Islet precursor cell (in vitro differentiated cells): ENCODE results near the gene LRRN4CL.
A peak's percentile ranks its signal among the peaks of the same experiment; 100 is the strongest.
"Not testable (repeated sequence)": the region's sequence is repeated elsewhere in the genome, so short reads cannot be mapped to it uniquely, and the experiment has no call there.

Experiments used
- DNase-seq: peaks from one replicate; pipeline ENCODE4 v3.0.0-alpha.2; 2018

Gene LRRN4CL

GRCh38 chr11:62675415-62675814, 13.9 kb downstream of the LRRN4CL start:
- not testable (repeated sequence) for DNase-seq

DNA sequence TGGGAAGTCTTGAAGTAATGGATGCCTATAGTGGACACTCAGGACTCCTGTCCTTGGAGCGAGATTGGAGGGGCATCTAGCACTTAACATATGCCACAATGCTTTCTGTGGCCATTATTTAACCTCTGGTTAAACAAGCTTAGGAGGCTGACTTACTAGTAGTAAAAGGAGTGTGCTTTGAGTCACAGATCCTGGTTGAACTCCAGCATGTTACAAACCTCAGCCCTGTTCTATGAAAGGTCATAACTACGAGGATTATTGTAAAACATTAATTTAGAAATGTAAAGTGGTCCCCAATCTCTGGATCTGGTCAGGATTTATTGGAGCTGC, 16.2 kb downstream of the LRRN4CL start:
- no peak for DNase-seq

DNA sequence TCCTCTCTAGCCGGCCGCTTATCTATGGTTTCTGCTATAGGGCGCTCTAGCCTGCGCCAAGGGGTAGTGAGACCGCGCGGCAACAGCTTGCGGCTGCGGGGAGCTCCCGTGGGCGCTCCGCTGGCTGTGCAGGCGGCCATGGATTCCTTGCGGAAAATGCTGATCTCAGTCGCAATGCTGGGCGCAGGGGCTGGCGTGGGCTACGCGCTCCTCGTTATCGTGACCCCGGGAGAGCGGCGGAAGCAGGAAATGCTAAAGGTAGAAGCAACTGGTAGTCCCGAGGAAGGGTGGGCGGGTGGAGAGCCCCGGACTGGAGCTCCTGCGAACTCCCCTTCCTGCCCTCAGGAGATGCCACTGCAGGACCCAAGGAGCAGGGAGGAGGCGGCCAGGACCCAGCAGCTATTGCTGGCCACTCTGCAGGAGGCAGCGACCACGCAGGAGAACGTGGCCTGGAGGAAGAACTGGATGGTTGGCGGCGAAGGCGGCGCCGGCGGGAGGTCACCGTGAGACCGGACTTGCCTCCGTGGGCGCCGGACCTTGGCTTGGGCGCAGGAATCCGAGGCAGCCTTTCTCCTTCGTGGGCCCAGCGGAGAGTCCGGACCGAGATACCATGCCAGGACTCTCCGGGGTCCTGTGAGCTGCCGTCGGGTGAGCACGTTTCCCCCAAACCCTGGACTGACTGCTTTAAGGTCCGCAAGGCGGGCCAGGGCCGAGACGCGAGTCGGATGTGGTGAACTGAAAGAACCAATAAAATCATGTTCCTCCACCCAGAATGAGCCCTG, 17.5 kb downstream of the LRRN4CL start, which contains the start of the genes LBHD1 and UQCC3:
Gene LBHD1, minus strand, starts transcription at position 660 of the 782 bp plus-strand sequence. CDS start 2,236 bp downstream, outside the sequence.
Gene UQCC3, plus strand, starts transcription at position 66 of the 782 bp plus-strand sequence. Its CDS starts 73 bp downstream, at position 139.
- peak; percentile 92 for DNase-seq

DNA sequence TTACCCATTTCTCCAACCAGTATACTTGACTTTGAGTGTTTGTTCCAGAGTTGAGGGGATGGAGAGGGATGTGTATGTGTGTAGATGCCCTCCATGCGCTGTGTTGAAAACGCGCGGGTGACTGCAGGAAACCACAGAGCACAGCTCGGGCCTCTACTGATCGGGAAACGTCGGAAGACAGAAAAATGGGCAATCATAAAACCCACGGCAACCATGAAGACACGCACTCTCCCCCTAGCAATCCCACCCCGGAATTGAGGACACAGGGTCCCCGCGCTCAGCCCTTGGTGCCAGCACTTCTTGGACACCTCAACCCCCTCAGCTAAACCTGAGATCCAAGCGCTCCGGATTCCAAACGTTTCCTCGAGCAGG, 18.1 kb downstream of the LRRN4CL start:
- no peak for DNase-seq

DNA sequence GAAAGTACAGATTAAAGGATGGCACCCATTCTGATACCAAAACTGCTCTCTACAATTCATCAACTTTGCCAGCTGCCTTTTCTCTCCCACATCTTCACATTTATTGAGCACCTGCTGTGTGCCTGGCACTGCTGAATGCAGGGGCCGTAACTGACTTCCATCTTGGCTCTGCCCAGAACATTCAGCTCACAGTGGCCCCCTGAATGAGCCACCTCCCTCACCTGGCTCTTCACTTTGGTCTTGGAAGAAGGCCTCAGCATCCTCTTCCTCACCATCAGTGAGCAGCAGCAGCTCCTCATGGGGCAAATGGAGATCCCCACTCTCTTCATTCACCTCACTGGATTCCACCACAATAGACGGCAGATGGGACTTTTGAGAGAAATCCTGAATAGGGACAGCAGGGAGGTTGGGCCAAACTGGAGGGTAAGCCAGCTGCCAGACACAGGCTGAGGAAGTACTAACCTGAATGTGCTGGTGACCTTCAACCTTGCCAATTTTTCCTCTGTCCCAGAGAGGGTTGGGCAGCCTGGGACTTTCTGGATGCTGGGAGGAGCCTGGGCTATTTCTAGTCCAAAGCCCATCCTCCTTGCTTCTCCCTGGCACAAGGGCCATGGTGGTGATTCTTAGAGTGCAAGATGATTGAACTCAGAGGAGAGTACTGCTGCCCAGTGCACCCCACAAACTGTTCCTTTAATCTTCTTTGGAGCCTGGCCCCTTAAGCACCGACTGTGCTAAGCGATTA, 19.7 kb downstream of the LRRN4CL start:
- DNase-seq = no peak

DNA sequence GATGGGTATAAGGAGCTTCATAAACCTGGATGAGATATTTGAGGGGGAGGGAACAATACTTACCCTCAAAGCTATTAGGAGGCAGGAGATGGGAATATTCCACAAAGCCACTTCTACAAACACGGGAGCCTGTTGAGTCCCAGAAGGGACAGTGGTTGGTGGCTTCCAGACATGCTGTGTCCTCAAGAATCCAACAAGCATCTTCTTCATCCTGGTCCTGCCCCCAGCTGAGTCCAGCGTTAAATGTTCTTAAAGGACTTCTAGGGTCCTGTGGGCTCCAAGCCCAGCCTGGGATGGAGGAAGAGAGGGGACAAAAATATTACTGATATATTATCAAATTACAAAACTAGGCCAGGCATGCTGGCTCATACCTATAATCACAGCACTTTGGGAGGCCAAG, 21.9 kb downstream of the LRRN4CL start:
- no peak for DNase-seq

DNA sequence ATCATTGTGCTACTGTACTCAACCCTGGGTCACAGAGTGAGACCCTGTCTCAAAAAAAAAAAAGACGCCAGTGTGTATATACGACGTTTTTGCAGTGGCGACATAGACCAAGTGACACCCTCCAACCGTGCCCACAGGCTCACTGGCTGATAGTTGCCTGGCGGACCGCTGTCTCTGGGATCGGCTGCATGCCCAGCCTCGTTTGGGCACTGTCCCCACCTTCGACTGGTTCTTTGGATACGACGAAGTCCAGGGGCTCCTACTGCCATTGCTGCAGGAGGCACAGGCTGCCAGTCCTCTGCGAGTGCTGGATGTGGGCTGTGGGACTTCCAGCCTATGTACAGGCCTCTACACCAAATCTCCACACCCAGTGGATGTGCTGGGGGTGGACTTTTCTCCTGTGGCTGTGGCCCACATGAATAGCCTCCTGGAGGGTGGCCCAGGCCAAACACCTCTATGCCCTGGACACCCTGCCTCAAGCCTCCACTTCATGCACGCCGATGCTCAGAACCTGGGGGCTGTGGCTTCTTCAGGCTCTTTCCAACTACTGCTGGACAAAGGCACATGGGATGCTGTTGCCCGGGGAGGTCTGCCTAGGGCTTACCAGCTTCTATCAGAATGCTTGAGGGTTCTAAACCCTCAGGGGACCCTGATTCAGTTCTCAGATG, 22.9 kb downstream of the LRRN4CL start:
- no peak for DNase-seq

DNA sequence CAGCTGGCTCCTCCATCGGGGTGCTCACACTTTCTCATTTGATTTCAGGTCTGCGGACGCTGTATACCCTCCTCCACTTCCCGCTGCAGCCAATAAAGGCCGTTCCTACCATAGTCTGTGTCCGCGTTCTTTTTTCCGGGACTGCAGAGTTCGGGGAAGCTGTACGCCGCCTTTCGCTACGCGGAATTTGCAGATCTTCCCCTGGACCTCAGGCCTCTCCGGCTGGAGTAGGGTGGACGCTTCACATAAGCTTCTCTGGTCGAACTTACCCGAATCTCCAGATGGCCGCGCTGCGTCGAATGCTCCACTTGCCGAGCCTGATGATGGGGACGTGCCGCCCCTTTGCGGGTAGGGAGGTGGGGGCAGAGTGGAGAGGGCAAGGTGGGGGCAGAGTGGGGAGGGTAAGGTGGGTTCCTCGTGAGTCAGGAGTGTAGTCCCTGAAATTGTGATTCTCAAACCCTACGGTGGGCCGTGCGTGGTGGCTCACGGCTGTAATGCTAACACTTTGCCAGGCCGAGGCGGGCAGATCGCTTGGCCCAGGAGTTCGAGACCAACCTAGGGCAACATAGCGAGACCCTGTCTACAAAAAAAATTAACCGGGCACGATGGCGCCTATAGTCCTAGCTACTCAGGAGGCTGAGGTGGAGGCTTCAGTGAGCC, 23.6 kb downstream of the LRRN4CL start:
- DNase-seq = no peak

- peak; percentile 97 for DNase-seq
Observed at GRCh38 chr11:62665075-62665598, 24.2 kb downstream of the LRRN4CL start, which contains the start of the genes C11orf98 and CSKMT. Gene C11orf98, minus strand, starts transcription at chr11:62665210. Its CDS starts 41 bp downstream, at chr11:62665169. Gene CSKMT, plus strand, starts transcription at chr11:62665312. Its CDS starts 568 bp downstream, at chr11:62665880.

DNA sequence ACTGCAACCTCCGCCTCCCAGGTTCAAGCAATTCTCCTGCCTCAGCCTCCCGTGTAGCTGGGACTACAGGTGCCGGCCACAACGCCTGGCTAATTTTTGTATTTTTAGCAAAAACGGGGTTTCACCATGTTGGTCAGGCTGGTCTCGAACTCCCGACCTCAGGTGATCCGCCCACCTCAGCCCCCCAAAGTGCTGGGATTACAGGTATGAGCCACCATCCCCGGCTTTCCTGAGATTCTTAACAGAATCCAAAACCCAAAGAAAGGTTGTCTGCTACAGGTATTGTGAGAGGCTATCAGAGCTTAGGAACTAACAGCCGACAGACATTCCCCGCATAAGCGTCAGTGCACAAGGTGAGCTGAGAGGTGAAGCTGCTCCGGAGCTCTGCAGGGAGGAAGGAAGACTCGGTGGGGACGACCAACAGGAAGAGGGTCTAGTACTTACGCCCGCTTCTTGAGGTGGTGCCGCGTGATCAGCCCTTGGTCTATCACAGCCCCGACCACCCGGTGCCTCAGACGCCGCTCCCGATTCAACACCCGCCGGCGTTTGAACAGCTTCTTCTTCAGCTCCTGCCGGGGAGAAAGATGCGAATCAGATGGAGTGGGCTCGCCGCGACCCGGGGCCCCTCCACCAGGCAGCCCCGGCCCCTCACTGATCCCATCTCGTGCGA, 24.8 kb downstream of the LRRN4CL start:
- DNase-seq = peak; percentile 84

DNA sequence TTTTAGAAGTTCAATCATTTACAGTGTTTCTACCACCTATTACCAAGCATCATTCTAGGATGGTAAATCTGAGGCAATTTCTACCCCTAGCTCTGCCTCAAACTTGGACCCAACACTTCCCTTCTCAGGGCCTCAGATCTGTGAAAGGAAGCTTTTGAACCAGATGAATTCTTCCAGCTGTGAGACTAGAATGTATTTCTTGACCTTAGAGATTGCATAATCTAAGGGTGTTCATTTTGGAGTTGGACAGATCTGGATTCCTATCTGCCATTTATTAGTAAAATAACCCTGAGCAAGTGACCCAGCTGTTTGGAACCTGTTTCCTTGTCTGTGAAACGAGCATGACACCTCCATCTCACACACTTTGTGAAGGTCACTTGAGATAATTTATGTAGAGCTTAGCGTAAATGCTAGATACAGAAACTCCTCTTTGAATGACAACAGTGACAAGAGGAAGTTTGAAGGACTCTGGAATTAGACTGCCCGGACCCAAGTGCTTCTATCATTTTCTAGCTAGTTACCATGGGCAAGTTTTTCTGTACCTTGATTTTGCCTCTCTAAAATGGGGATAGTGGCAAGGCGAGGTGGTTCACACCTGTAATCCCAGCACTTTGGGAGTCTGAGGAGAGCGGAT, 32.4 kb downstream of the LRRN4CL start:
- DNase-seq = no peak

- no peak for DNase-seq
Observed at GRCh38 chr11:62654297-62654696, 35.0 kb downstream of the LRRN4CL start.

DNA sequence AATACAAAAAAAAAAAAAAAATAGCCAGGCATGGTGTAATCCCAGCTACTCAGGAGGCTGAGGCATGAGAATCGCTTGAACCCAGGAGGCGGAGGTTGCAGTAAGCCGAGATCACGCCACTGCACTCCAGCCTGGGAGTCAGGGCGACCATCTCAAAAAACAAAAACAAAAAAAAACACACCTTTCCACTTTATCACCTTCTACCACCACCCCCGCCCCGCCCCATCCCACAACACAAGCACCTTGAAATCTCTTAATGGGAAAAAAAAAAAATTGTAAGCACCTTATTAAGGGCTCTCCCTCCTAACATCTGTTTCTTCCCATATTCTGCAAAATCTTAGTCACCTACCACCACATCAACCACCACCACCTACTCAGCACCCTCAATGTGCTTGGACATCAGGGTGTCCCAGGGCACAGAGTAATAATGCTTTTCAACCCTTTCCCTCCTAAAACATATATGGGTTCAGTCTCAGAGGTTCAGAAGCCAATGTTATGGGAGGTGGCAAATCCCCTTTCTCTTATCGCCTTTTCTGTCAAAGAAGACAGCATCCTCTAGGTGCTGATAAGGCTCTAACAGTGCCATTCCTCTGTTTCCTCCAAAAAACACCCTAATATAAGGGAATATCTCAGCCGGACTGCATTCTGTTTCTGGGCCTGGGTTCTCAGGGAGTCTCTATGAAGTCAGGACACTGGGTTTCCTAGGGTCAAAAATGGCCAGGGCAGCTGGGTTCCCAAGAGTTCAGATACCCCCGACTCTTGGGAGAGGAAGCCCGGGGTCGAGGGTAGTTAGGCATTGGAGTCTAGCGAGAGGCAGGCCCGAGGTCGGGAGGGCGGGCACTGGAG, 36.9 kb downstream of the LRRN4CL start:
- DNase-seq = no peak

- DNase-seq = not testable (repeated sequence)
Observed at GRCh38 chr11:62650283-62650682, 39.0 kb downstream of the LRRN4CL start.

GRCh38 chr11:62649486-62649885, 39.8 kb downstream of the LRRN4CL start:
- no peak for DNase-seq

DNA sequence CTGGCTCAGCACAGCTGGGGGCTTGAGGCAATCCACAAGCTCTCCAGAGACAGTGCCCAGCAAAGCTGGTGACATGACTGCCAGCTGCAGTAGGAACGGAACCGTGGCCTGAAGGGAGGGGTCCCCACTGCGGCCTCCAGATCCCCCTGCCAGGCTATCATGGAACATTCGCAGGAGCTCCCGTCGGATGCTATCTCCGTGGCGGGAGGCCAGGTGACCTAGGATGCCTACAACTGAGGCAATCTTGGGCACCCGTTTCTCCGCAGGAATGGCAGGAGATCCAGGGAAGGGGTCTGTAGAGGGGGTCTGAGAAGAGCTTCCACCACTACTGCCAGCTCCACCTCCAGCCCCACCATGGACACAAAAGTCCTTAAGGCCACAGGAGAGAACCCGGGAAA, 40.4 kb downstream of the LRRN4CL start:
- no peak for DNase-seq

DNA sequence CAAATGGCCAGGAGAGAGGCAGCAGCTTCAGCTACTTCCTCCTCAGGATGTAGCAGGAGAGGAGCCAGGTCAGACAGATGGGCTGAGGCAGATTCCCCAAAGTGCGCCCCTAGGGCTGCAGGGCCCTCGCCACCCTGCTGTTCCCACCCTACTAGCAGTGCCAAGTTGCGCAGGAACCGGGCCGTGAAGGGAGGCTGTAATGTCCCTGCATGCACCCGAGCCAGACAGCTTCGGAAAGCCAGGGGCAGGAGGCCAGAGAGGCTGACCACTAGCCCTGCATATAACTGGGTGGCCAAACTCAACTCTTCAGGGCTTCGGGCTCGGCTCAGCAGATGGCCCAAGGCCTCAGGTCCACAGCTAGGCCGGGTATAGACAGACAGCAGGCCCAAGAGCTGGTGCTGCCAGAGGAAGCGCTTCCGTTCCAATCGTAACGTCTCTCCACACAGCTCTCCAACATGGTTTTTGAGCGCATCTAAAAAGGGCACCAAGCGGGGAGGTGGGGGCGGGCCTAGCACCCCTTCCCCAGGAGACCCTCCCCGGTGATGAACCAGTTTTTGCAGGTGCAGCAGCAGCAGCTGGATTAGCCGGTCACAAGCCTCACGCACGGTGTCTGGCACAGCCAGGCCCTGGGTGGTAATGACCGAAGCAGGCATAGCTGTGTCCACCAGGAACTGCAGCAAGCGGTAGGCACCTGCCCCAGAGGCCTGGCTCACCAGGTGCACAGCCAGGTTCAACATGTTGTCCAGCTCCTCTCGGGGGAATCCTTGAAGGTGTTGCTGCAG, 41.0 kb downstream of the LRRN4CL start:
- no peak for DNase-seq

DNA sequence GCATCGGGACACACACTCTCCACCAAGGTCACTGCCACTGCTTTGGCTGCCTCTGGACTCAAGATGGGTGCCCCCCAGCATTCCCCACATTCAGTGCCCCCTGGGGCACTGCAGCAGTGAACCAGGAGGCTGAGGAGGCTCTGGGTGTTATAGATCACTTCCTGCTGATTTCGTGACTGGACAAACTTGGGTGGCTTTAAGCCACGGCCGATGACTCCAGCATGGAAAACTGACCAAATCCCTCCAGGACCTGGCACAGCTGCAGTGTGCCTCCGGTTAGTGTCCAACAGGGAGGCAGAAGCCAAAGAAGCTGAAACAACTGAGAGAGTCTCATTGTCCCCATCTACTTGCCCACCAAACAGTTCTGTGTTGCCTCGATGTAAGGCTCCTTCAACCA, 41.7 kb downstream of the LRRN4CL start:
- DNase-seq = no peak

- no peak for DNase-seq
Observed at GRCh38 chr11:62646825-62647608, 42.3 kb downstream of the LRRN4CL start.
